Neuron (in vitro differentiated cells): ENCODE results near the gene AK3.
A peak's percentile ranks its signal among the peaks of the same experiment; 100 is the strongest.

Experiments used
- H2AFZ ChIP-seq: one replicate; pipeline ENCODE4 v1.6.1; 2013; ENCODE audit warnings: low read depth, mild to moderate bottlenecking, inconsistent platforms, low read length, moderate library complexity
- H3K27me3 ChIP-seq: one replicate; pipeline ENCODE4 v1.6.1; 2013; ENCODE audit warnings: low read length; ENCODE audit not compliant: insufficient read depth
- H3K36me3 ChIP-seq: one replicate; pipeline ENCODE4 v1.6.1; 2013; ENCODE audit warnings: low read length; ENCODE audit not compliant: insufficient read depth
- H3K4me1 ChIP-seq: one replicate; pipeline ENCODE4 v1.6.1; 2013; ENCODE audit warnings: low read length; ENCODE audit not compliant: insufficient read depth
- H3K4me3 ChIP-seq: 2 replicates; pipeline ENCODE4 v1.5.1; 2013; ENCODE audit warnings: mild to moderate bottlenecking, low read length, moderate library complexity
- H3K9me3 ChIP-seq: one replicate; pipeline ENCODE4 v1.6.1; 2013; ENCODE audit warnings: low read length

AK3 gene

DNA sequence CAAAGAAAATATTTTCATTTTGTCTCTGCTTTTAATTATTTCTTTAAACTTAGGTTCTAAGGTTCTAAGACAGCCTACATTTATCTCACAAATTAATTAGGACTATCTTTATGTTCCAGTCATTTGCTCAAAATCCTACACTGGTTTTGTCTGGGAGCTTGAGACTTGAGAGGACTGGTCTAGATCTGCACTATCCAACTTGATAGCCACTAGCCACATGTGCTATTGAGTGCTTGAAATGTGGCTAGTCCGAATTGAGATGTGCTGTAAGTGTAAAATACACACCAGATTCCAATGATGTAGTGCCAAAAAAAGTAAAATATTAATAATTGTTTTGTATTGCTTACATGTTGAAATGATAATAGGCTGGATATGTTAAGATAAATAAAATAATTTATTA lies 54.4 kb downstream of the AK3 start:
- Histone ChIP-seq H3K9me3 (no peaks in the 10 kb centered on the region), H2AFZ (no peak overlapping the region), H3K27me3 (no peaks in the 10 kb centered on the region), H3K36me3 (peaks cover 36% of the 10 kb centered on the region), H3K4me3 (no peak overlapping the region), H3K4me1 (no peaks in the 10 kb centered on the region)

DNA sequence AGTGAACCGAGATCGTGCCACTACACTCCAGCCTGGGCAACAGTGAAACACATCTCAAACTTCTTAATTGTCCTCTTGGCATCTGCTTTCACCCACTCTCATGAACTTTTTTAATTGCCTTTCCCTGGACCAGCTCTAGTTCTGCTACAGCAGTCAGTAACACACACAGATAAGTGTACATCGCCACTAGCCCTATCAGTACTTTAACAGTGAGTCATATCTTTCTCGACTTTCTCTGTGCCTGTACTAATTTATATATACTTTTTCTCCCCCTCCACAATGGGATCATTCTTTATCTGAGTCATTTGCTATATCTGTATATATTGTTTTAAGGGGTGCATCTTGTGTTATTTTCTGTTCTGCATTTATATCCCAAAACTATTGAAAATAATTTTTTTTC lies 54.9 kb downstream of the AK3 start:
- Histone ChIP-seq H3K9me3 (no peaks in the 10 kb centered on the region), H2AFZ (no peak overlapping the region), H3K4me1 (peaks cover 2% of the 10 kb centered on the region), H3K27me3 (no peaks in the 10 kb centered on the region), H3K4me3 (no peak overlapping the region), H3K36me3 (peaks cover 32% of the 10 kb centered on the region)

DNA sequence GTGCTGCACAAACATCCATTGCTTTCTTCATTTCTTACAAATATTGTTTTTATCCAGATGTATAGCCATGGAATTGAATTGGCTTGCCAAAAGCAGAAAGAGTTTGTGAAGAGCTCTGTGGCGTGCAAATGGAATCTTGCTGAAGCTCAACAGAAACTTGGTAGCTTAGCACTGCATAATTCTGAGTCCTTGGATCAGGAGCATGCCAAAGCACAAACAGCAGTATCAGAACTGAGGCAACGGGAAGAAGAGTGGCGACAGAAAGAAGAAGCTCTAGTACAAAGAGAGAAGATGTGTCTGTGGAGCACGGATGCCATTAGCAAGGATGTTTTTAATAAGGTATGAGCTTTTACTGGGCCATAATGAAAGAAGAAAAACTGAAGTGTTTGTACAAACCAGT lies 56.2 kb downstream of the AK3 start:
- no peaks in the 10 kb centered on the region for H3K27me3 ChIP-seq
- H3K36me3 ChIP-seq, result peaks cover 25% of the 10 kb centered on the region
- H3K4me3 ChIP-seq, result no peak overlapping the region
- peaks cover 11% of the 10 kb centered on the region for H3K4me1 ChIP-seq
- no peaks in the 10 kb centered on the region for H3K9me3 ChIP-seq
- no peak overlapping the region for H2AFZ ChIP-seq

DNA sequence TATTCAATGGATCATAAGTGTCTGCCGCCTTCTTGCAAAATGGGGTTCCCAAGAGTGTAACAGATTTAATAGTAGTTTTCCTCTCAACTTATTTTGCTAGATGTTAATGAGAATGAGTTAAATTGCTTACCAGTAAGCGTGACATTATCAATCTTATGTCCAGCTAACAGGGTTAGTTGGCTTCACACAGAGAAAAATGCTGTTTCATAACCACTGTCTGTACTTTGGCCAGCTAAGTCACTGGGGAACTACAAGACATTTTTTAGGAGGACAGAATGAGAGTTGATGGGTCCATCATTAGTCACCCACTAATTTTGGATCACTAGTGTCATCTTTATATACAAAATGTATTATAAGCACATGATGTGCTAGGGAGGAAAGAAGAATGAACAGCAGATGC lies 60.3 kb downstream of the AK3 start:
- Histone ChIP-seq H3K9me3 (no peaks in the 10 kb centered on the region), H3K4me1 (peaks cover 25% of the 10 kb centered on the region), H3K4me3 (peak overlapping the region; percentile 71), H3K27me3 (no peaks in the 10 kb centered on the region), H2AFZ (no peak overlapping the region), H3K36me3 (peaks cover 9% of the 10 kb centered on the region)

DNA sequence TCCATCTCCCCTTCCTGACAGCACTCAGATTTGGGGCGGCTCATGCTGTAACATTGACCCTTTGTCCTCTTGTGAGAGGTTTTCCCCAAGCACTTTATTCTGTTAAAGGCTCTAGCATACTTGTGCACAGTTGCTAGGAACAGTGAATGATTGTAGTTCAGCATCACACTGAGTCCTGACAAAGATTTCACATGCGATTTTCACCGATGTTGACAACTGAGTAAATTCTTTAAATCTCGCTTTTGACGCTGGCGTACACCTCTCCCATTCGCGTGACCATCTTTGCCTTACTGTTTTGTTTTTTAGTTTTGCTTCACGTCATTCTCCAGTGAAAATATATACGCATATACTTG lies 60.9 kb downstream of the AK3 start:
- H2AFZ ChIP-seq, result peak overlapping the region; percentile 79
- no peaks in the 10 kb centered on the region for H3K9me3 ChIP-seq
- peak overlapping the region; percentile 71 for H3K4me3 ChIP-seq
- H3K27me3 ChIP-seq, result no peaks in the 10 kb centered on the region
- peaks cover 6% of the 10 kb centered on the region for H3K36me3 ChIP-seq
- H3K4me1 ChIP-seq, result peaks cover 25% of the 10 kb centered on the region

DNA sequence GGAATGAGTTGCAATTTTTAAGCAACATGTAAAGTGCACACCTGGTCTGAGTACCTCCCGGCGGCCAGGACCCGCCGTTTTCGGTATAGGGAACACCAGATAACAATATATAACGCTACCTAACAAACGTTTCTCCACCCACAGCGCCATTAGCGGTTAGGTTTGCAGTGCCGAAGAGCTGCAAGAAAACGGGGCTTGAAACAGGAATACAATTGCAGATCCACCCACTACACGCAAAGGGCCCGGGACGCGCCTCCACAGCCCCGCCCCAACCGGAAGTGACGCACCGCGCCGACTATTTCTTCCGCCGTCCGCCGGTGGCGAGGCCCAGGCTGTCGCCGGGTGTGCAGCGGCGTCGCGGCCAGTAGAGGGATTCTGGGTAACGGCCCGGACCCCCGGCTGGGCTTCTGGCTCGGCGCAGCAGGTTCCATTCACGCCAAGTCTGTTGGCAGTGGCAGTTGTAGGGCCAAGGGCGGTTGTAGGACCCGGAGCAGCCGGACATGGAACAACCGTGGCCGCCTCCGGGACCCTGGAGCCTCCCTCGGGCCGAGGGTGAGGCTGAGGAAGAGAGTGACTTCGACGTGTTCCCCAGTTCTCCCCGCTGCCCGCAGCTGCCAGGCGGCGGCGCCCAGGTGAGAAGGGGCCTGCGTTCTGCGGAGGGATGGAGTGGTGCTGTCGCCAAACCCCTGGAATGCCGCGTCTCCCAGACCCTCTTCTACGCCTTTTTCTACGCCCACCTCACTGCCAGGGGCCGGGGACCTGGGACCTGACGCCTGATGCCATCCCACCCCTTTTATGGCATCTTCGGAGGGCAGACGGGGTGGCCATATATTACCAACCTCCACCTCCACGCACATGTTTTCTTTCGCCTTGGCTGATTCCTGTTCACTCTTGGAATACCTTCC lies 61.5 kb downstream of the AK3 start, which contains the start of gene CDC37L1:
Gene CDC37L1 (plus strand): TSS at position 302 of the 905 bp plus-strand sequence. CDS start 199 bp downstream, at position 501.
- Histone ChIP-seq H3K36me3 (no peaks in the 10 kb centered on the region), H3K4me1 (peaks cover 25% of the 10 kb centered on the region), H3K9me3 (no peaks in the 10 kb centered on the region), H3K4me3 (peak within 1 kb of the TSS; percentile 71), H2AFZ (peak within 1 kb of the TSS; percentile 79), H3K27me3 (no peaks in the 10 kb centered on the region)

DNA sequence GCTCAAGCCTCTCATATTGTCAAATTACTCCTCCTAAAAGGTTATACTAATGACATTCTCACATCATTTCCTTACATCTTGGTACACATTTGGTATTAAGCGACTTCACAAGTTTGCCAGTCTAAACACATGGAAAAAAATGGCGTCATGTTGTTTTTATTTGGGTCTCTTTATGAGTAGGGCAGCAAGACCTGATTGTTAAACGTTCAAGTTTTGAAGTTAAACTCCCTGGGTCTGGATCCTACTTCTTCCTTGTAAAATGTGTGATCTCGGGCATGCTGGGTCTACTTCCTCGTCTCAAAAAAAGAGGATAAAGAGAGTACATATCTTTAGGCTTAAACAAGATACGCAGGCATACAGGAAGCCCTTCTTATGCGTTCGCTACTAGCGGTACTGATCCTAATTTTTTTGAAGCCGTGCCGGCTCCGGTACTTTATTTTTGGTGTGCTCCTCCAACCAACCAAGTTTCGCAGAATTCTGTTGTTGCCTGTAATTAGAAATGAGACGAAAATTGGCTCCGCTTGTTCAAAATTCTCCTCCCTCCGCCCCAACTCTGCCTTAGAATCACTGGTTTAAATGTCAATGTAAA lies 62.2 kb downstream of the AK3 start:
- Histone ChIP-seq H3K36me3 (no peaks in the 10 kb centered on the region), H3K4me3 (peak overlapping the region; percentile 71), H3K9me3 (no peaks in the 10 kb centered on the region), H2AFZ (peak overlapping the region; percentile 79), H3K4me1 (peaks cover 25% of the 10 kb centered on the region), H3K27me3 (no peaks in the 10 kb centered on the region)

DNA sequence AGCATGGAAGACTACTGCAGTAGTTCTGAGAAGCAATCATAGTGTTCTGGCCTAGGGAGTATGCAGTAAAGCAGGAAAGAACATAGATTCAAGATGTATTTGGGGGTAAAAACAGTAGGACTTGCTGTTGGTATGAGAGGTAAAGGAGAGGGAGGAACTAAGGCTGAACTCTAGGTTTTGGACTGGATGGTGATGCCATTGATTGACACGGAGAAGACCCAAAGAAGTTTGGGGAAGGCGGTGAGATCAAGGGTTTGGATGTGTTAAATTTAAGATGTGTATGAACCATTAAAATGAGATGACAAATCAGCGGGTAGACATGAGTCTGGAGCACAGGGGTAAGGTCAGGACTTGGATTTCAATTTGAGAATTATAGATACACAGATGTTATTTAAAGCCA lies 63.6 kb downstream of the AK3 start:
- no peaks in the 10 kb centered on the region for H3K27me3 ChIP-seq
- H2AFZ ChIP-seq, result no peak overlapping the region
- H3K4me3 ChIP-seq, result no peak overlapping the region
- H3K4me1 ChIP-seq, result peaks cover 25% of the 10 kb centered on the region
- H3K9me3 ChIP-seq, result no peaks in the 10 kb centered on the region
- no peaks in the 10 kb centered on the region for H3K36me3 ChIP-seq

DNA sequence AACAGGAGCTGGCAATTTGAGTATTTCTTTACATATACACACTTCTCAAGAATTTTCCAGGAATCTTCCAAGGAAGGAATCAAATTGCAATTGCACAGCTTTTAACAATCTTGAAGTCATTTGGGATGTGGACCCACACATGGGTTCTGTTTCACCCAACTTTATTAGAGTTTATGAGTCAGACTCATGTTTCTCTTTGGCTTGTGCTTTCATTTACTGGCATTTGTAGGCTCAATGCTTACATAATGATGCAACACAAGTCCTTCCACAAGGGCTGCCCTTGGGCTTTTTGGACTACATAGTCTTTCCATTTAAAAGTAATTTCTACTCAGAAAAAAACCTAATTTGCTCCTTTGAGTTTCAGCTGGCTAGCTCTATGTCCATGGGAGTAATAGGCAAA lies 66.2 kb downstream of the AK3 start:
- no peaks in the 10 kb centered on the region for H3K36me3 ChIP-seq
- H3K4me3 ChIP-seq, result no peak overlapping the region
- H3K27me3 ChIP-seq, result no peaks in the 10 kb centered on the region
- no peaks in the 10 kb centered on the region for H3K9me3 ChIP-seq
- H2AFZ ChIP-seq, result no peak overlapping the region
- peaks cover 19% of the 10 kb centered on the region for H3K4me1 ChIP-seq

DNA sequence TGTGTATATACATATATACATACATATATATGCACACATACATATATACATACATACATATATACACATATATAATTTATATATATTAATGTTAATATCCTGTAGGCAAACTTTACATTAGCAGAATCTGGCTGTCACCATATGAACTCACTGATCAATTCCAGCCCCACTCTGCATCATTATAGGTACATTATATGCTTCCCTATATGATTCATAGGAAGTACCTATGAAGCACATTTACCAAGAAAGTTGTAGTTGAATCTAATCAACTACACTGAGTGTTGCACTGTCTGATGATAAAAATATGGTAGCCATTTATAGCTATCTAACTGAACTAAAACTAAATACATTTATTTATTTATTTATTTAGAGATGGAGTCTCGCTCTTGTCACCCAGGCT lies 69.3 kb downstream of the AK3 start:
- Histone ChIP-seq H3K9me3 (no peaks in the 10 kb centered on the region), H3K4me3 (no peak overlapping the region), H3K27me3 (no peaks in the 10 kb centered on the region), H2AFZ (no peak overlapping the region), H3K4me1 (peaks cover 6% of the 10 kb centered on the region), H3K36me3 (no peaks in the 10 kb centered on the region)

DNA sequence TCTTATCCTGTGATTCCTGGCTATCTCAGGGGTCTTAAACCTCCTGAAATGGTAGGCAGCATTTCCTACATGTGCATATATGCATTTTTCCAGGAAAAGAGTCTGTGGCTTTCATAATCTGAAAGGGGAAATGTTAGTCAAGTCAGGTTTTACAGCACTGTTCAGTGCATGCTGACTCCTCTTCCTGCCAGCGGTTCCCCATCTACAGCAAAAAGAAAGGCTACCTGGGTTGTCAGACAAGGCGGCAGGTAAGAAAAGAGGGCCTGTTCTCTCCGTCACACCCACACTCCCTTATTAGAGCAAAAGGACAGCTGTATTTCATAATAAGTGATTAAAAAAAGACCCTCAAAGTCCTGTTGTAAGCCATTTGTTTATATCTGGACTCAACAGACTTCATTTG lies 70.4 kb downstream of the AK3 start:
- Histone ChIP-seq H2AFZ (no peak overlapping the region), H3K36me3 (no peaks in the 10 kb centered on the region), H3K4me1 (peaks cover 6% of the 10 kb centered on the region), H3K9me3 (no peaks in the 10 kb centered on the region), H3K4me3 (no peak overlapping the region), H3K27me3 (no peaks in the 10 kb centered on the region)

DNA sequence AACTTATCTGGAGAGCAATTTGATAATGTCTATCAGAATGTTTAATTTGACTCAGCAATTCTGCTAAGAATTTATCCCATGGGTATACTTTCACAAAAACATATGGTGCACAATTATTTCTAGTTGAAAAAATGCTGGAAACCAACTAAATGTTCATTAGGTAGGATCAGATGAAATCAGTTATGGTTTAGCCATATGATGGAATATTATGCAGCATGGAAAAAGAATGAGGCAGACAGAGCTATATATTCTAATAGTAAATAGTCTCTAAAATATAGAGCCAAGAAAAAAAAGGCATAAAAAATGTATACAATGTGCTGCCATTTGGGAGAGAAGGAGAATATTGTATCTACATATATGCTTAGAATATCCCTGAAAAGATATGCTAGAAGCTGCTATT lies 71.1 kb downstream of the AK3 start:
- Histone ChIP-seq H3K36me3 (no peaks in the 10 kb centered on the region), H3K27me3 (no peaks in the 10 kb centered on the region), H3K9me3 (no peaks in the 10 kb centered on the region), H2AFZ (no peak overlapping the region), H3K4me1 (peaks cover 6% of the 10 kb centered on the region), H3K4me3 (no peak overlapping the region)

DNA sequence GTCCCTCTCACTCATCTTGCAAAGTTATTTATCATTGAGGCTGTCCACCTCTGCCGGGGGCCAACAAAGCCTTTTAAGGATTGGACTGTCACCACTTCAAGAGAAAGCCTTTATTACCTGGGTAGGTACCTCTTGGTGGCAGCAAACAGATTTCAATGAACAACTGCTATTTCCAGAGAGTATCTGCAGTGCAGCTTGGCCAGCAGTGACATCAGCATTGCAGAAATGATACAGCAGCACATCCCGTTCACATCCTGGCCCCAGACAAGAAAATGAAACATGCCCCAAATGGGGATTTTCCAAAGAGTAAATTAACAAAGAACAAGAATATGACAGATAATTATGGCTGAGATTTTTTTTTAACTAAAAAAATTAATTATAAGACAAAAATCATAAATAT lies 72.4 kb downstream of the AK3 start:
- no peaks in the 10 kb centered on the region for H3K36me3 ChIP-seq
- H2AFZ ChIP-seq, result no peak overlapping the region
- H3K4me3 ChIP-seq, result no peak overlapping the region
- no peaks in the 10 kb centered on the region for H3K27me3 ChIP-seq
- H3K9me3 ChIP-seq, result no peaks in the 10 kb centered on the region
- peaks cover 19% of the 10 kb centered on the region for H3K4me1 ChIP-seq
